GM13977 (cell line): ENCODE results near the gene CALHM3.

Source experiments
- DNase-seq: peaks from one replicate; pipeline ENCODE4 v3.0.0; 2012; ENCODE audit warnings: low spot score
- in situ Hi-C: fragments of 300-500 bp; cut with MboI; formaldehyde crosslinking; loops from one replicate; pipeline ENCODE4 v1.12.0; 2022; ENCODE audit warnings: low sequenced_read_pairs, low pct_unique_long_range_greater_than_20kb, mixed read lengths, inconsistent platforms; ENCODE audit not compliant: unreplicated experiment
- TF ChIP-seq, protein P1 (sequence below): IDR thresholded peaks from 2 replicates; pipeline ENCODE4 v1.5.1; 2012; ENCODE audit warnings: mild to moderate bottlenecking, control low read depth; ENCODE audit not compliant: insufficient read depth; ENCODE audit errors: extremely low read depth, missing control alignments

CALHM3 gene

DNA sequence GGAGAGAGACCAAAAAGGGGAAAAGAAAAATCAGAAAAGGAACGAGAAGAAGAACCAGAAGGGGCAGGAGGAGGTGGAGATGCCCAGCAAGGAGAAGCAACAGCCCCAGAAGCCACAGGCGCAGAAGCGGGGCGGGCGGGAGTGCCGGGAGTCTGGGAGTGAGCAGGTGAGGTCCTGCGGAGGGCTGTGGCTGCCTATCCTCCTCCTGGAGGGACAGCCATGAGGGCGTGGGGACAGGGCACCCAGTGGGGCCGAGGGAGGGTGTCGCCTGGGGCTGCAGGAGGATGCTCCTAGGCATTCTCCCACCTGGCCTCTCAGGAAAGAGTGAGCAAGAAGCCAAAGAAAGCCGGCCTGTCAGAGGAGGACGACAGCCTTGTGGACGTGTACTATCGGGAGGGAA, 38.6 kb downstream of the CALHM3 start:
- in situ Hi-C loops = no loop called here
- TF ChIP-seq, protein P1, sequence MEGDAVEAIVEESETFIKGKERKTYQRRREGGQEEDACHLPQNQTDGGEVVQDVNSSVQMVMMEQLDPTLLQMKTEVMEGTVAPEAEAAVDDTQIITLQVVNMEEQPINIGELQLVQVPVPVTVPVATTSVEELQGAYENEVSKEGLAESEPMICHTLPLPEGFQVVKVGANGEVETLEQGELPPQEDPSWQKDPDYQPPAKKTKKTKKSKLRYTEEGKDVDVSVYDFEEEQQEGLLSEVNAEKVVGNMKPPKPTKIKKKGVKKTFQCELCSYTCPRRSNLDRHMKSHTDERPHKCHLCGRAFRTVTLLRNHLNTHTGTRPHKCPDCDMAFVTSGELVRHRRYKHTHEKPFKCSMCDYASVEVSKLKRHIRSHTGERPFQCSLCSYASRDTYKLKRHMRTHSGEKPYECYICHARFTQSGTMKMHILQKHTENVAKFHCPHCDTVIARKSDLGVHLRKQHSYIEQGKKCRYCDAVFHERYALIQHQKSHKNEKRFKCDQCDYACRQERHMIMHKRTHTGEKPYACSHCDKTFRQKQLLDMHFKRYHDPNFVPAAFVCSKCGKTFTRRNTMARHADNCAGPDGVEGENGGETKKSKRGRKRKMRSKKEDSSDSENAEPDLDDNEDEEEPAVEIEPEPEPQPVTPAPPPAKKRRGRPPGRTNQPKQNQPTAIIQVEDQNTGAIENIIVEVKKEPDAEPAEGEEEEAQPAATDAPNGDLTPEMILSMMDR = no peak

GRCh38 chr10:103439776-103440175, 39.3 kb downstream of the CALHM3 start:
- no peak for DNase-seq
- in situ Hi-C loops = no loop called here
- TF ChIP-seq, protein P1 = no peak

More for the DNA sequence above, 38.6 kb downstream of the CALHM3 start:
- DNase-seq = no peak

GRCh38 chr10:103433858-103434257, 45.2 kb downstream of the CALHM3 start:
- in situ Hi-C loops = no loop called here
- no peak for DNase-seq
- TF ChIP-seq, protein P1 = no peak

DNA sequence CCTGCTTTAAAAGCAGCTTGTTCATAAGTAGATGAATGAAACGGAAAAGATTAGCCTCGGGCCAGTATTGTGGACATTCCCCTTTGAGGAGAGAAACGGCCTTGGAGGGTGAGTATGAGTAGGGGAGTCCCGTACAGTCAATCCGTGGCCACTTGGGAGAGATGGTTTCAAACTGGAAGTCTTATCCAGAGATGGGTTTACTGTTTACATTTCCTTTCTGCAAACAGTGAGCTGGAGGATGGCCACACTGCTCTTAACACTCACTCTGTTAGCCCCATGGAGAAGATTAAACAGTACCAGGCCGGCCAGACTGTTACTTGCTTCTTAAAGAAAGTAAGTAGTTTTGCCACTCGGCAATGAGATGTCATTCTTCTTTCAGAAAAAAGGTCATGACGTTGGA, 47.1 kb downstream of the CALHM3 start:
- TF ChIP-seq, protein P1 = no peak
- in situ Hi-C loops = no loop called here
- DNase-seq = no peak

GRCh38 chr10:103429647-103430046, 49.4 kb downstream of the CALHM3 start:
- TF ChIP-seq, protein P1 = no peak
- in situ Hi-C loops = no loop called here
- no peak for DNase-seq

DNA sequence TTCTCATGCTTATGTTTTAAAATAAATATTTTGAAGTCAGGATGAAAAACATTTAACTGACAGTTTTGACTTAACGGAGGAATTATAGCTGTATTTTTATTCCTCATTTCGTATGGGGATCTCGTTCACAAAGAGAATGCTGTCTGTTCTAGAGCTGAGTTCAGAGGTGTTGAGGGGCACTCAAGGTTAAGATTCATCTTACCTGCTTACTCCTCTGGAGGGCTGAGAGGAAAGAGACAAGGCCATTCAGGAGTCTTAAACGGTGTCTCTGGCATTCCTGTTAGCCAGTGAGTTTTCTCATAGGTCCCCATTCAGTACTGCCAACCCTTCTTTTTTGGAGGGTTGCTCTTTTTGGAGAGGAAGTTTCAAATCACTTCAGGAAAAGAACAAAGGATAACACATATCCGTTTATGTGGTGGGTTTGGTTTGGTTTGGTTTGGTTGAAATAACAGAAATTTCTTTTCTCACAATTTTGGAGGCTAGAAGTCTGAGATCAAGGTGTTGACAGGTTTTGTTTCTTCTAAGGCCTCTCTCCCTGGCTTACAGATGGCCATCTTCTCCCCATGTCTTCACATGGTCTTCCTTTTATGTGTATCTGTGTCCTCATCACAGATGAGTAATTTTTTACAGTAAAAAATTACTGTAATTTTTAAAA, 49.9 kb downstream of the CALHM3 start:
- TF ChIP-seq, protein P1 = no peak
- DNase-seq = no peak
- in situ Hi-C loops = no loop called here
